CD14-positive monocyte (primary cell): ENCODE results near the gene CHST15. TPM values are rescaled to one million over a fixed set of nuclear protein-coding genes. Genes with fewer than 3 reads are reported as not detected.

ENCODE experiments used
- DNase-seq, 3 donors: peaks; one replicate each; pipeline ENCODE4 v3.0.0-alpha.2; 2011 to 2022
- H2AFZ ChIP-seq: 2 replicates; pipeline ENCODE4 v1.6.0; 2012; ENCODE audit warnings: mild to moderate bottlenecking, low read depth, low read length, inconsistent platforms; ENCODE audit not compliant: insufficient read depth, poor library complexity, severe bottlenecking
- H3K27ac ChIP-seq, 2 donors: 1 replicate in 1 of 2; 2 replicates in 1 of 2; pipeline ENCODE4 v1.5.1; 2012 to 2013; ENCODE audit warnings: low read length in 2 of 2, control low read depth in 1 of 2, inconsistent platforms in 1 of 2, low read depth in 1 of 2, mild to moderate bottlenecking in 1 of 2
- H3K27me3 ChIP-seq, 2 donors: one replicate each; pipeline versions ENCODE4 v1.6.0 to v1.6.1; 2011 to 2013; ENCODE audit warnings: low read length in 2 of 2; ENCODE audit not compliant: control insufficient read depth in 2 of 2, insufficient read depth in 2 of 2
- H3K36me3 ChIP-seq, 2 donors: replicated peaks in 1 of 2; 1 replicate in 1 of 2; 2 replicates in 1 of 2; pipeline versions ENCODE4 v1.5.1 to v1.6.1; 2012 to 2013; ENCODE audit warnings: low read length in 2 of 2, control low read depth in 1 of 2, inconsistent platforms in 1 of 2, mild to moderate bottlenecking in 1 of 2; ENCODE audit not compliant: insufficient read depth in 2 of 2, control insufficient read depth in 1 of 2
- H3K4me1 ChIP-seq, 2 donors: 1 replicate in 1 of 2; 2 replicates in 1 of 2; pipeline versions ENCODE4 v1.5.1 to v1.6.1; 2012 to 2013; ENCODE audit warnings: low read length in 2 of 2, control low read depth in 1 of 2, inconsistent platforms in 1 of 2, mild to moderate bottlenecking in 1 of 2, moderate library complexity in 1 of 2; ENCODE audit not compliant: insufficient read depth in 2 of 2, control insufficient read depth in 1 of 2
- H3K4me2 ChIP-seq: replicated peaks from 2 replicates; pipeline ENCODE3; 2012; ENCODE audit warnings: low read length, moderate library complexity, mild to moderate bottlenecking; ENCODE audit not compliant: poor library complexity, severe bottlenecking; ENCODE audit errors: extremely low read depth
- H3K4me3 ChIP-seq, 3 experiments: fragments of 200-600 bp in 1 of 3; sonication (generic) in 1 of 3; replicated peaks in 1 of 3; 1 replicate in 2 of 3; 2 replicates in 1 of 3; pipeline ENCODE4 v1.5.1; 2011 to 2013; ENCODE audit warnings: low read length in 3 of 3, mild to moderate bottlenecking in 3 of 3, control low read depth in 2 of 3, low read depth in 2 of 3, inconsistent platforms in 1 of 3, moderate library complexity in 1 of 3
- H3K79me2 ChIP-seq: 2 replicates; pipeline ENCODE4 v1.6.0; 2012; ENCODE audit warnings: mild to moderate bottlenecking, control low read depth, inconsistent platforms, low read length, moderate library complexity; ENCODE audit not compliant: insufficient read depth
- H3K9ac ChIP-seq: 2 replicates; pipeline ENCODE4 v1.6.0; 2017; ENCODE audit warnings: low read length, mild to moderate bottlenecking; ENCODE audit not compliant: insufficient read depth, poor library complexity, severe bottlenecking
- H3K9me3 ChIP-seq, 2 donors: replicated peaks in 1 of 2; 1 replicate in 1 of 2; 2 replicates in 1 of 2; pipeline versions ENCODE4 v1.5.1 to v1.6.1; 2012 to 2013; ENCODE audit warnings: low read length in 2 of 2, control low read depth in 1 of 2; ENCODE audit not compliant: control insufficient read depth in 1 of 2, insufficient read depth in 1 of 2
- H4K20me1 ChIP-seq: 2 replicates; pipeline ENCODE4 v1.6.0; 2012; ENCODE audit warnings: mild to moderate bottlenecking, low read length, control low read depth, moderate library complexity; ENCODE audit not compliant: insufficient read depth
- H3K27ac Mint-ChIP-seq, 7 donors: one replicate each; pipeline ENCODE4 v1.8.0; 2020; ENCODE audit warnings: mild to moderate bottlenecking in 7 of 7, mixed read lengths in 7 of 7, moderate library complexity in 6 of 7, inconsistent platforms in 2 of 7
- H3K27me3 Mint-ChIP-seq, 3 donors: one replicate each; pipeline ENCODE4 v1.8.0; 2021 to 2022; ENCODE audit warnings: low read depth in 3 of 3, mild to moderate bottlenecking in 3 of 3, mixed read lengths in 3 of 3, moderate library complexity in 3 of 3, inconsistent platforms in 1 of 3
- H3K36me3 Mint-ChIP-seq, 2 donors: one replicate each; pipeline ENCODE4 v1.8.0; 2020; ENCODE audit warnings: mixed read lengths in 2 of 2, inconsistent platforms in 1 of 2, mild to moderate bottlenecking in 1 of 2
- H3K4me1 Mint-ChIP-seq: one replicate; pipeline ENCODE4 v1.8.0; 2020; ENCODE audit warnings: mild to moderate bottlenecking, mixed read lengths
- H3K4me3 Mint-ChIP-seq, 2 donors: one replicate each; pipeline ENCODE4 v1.8.0; 2020; ENCODE audit warnings: mild to moderate bottlenecking in 2 of 2, mixed read lengths in 2 of 2, moderate library complexity in 1 of 2
- H3K9me3 Mint-ChIP-seq, 7 donors: one replicate each; pipeline ENCODE4 v1.8.0; 2020 to 2022; ENCODE audit warnings: mixed read lengths in 7 of 7, mild to moderate bottlenecking in 6 of 7, moderate library complexity in 6 of 7, inconsistent platforms in 2 of 7
- CTCF ChIP-seq: fragments of 200-600 bp; IDR thresholded peaks from one replicate; pipeline ENCODE4 v1.8.0; 2022; ENCODE audit warnings: antibody characterized with exemption, mild to moderate bottlenecking
- WGBS: methylation state at CpG from one replicate; pipeline ENCODE4 v1.1.5; 2013; ENCODE audit warnings: missing lambda C conversion rate; ENCODE audit not compliant: insufficient coverage; 5-methylcytosine and 5-hydroxymethylcytosine counted together
- intact Hi-C, 2 donors: fragments of 100-400 bp; cut with micrococcal nuclease; formaldehyde crosslinking; loops; one replicate each; pipeline versions ENCODE4 v1.15.0 to v1.15.1; 2023
- polyA plus RNA-seq, 3 donors: library from polyadenylated mRNA; depleted of rRNA in 1 of 3; unstranded in 2 of 3; stranded (reverse) in 1 of 3; fragments of 300-500 nt in 2 of 3; fragments of >200 nt in 1 of 3; fragmentation: Illumina TruSeq in 2 of 3; gene quantifications; 1 replicate in 2 of 3; 2 replicates in 1 of 3; pipeline ENCODE4 v1.2.3, GENCODE V29; 2012 to 2021

The CHST15 gene
- polyA plus RNA-seq, 3 donors, result 54.4 to 106 (median 87.5) TPM

GRCh38 chr10:124074501-124075109, 18.8 kb downstream of the CHST15 start:
- H3K27me3 Mint-ChIP-seq, result peaks cover 4 to 16% (median 8%) of the 10 kb centered on the region in 3 donors
- H3K36me3 ChIP-seq, result peaks cover 0 to 69% of the 10 kb centered on the region in 2 donors
- peak overlapping the region; percentile 31 to 93 (median 84) for H3K27ac Mint-ChIP-seq
- DNase-seq, result peak; percentile 79 to 81 (median 81)
- peaks cover 35 to 57% of the 10 kb centered on the region in 2 donors for H3K4me1 ChIP-seq
- peak overlapping the region; percentile 26 to 55 for H3K27ac ChIP-seq
- H3K4me3 ChIP-seq, result peak overlapping the region in 1 of 3 experiments; percentile 2
- H3K79me2 ChIP-seq, result peaks cover 83% of the 10 kb centered on the region
- TF ChIP-seq CTCF, result no peak
- H3K27me3 ChIP-seq, result no peaks in the 10 kb centered on the region
- H4K20me1 ChIP-seq, result peaks cover 99% of the 10 kb centered on the region
- peaks cover 0 to 2% (median 0%) of the 10 kb centered on the region in 7 donors for H3K9me3 Mint-ChIP-seq
- 1% methylated on average over 8 of the region's 12 CpGs for WGBS
- H3K4me1 Mint-ChIP-seq, result peaks cover 51% of the 10 kb centered on the region
- peaks cover 65 to 83% of the 10 kb centered on the region in 2 donors for H3K36me3 Mint-ChIP-seq
- no peak overlapping the region for H3K9ac ChIP-seq
- intact Hi-C loops, result loop anchor here (5.0 kb wide), 2 partner anchors 37 to 47 kb away; no protein-coding TSS in a partner anchor
- peak overlapping the region; percentile 54 for H3K4me2 ChIP-seq
- H3K9me3 ChIP-seq, result no peaks in the 10 kb centered on the region
- H2AFZ ChIP-seq, result no peak overlapping the region
- peak overlapping the region; percentile 61 to 62 for H3K4me3 Mint-ChIP-seq

- peaks cover 0 to 2% (median 0%) of the 10 kb centered on the region in 7 donors for H3K9me3 Mint-ChIP-seq
- 92% methylated on average over 2 of the region's 5 CpGs for WGBS
- peaks cover 83% of the 10 kb centered on the region for H3K79me2 ChIP-seq
- peak overlapping the region in 1 of 2 donors; percentile 4 for H3K4me3 Mint-ChIP-seq
- H3K9ac ChIP-seq, result no peak overlapping the region
- no peak for DNase-seq
- peak overlapping the region; percentile 26 to 55 for H3K27ac ChIP-seq
- no peaks in the 10 kb centered on the region for H3K27me3 ChIP-seq
- H3K4me3 ChIP-seq, result peak overlapping the region in 1 of 3 experiments; percentile 2
- no peak overlapping the region for H2AFZ ChIP-seq
- peak overlapping the region; percentile 54 for H3K4me2 ChIP-seq
- peaks cover 56% of the 10 kb centered on the region for H3K4me1 Mint-ChIP-seq
- H3K36me3 Mint-ChIP-seq, result peaks cover 65 to 83% of the 10 kb centered on the region in 2 donors
- no peaks in the 10 kb centered on the region for H3K9me3 ChIP-seq
- H4K20me1 ChIP-seq, result peaks cover 99% of the 10 kb centered on the region
- intact Hi-C loops, result loop anchor here (2.0 to 5.0 kb wide), 3 partner anchors 15 to 47 kb away; no protein-coding TSS in a partner anchor
- peaks cover 41 to 63% of the 10 kb centered on the region in 2 donors for H3K4me1 ChIP-seq
- no peak for TF ChIP-seq CTCF
- H3K36me3 ChIP-seq, result peaks cover 0 to 69% of the 10 kb centered on the region in 2 donors
- H3K27ac Mint-ChIP-seq, result peak overlapping the region in 5 of 7 donors; percentile 13 to 93 (median 77)
- H3K27me3 Mint-ChIP-seq, result peaks cover 4 to 16% (median 8%) of the 10 kb centered on the region in 3 donors
Measured at GRCh38 chr10:124073978-124074377, 19.4 kb downstream of the CHST15 start.
